Renal cortex interstitium (tissue), 11 donors: ENCODE results near the gene TKT. TPM values are rescaled to one million over a fixed set of nuclear protein-coding genes. Genes with fewer than 3 reads are reported as not detected.
A peak's percentile ranks its signal among the peaks of the same experiment; 100 is the strongest.

ENCODE experiments used
- DNase-seq, 11 donors: peaks; one replicate each; pipeline ENCODE4 v3.0.0-alpha.2; 2013; ENCODE audit warnings: low read depth in 9 of 11, low spot score in 4 of 11; ENCODE audit errors: extremely low read depth in 1 of 11
- polyA plus RNA-seq, 3 donors: library from polyadenylated mRNA; unstranded; fragments of 120-200 nt; gene quantifications; one replicate each; pipeline ENCODE4 v1.2.1, GENCODE V29; 2013; ENCODE audit not compliant: insufficient read length in 3 of 3

Gene TKT
- polyA plus RNA-seq, 3 donors, result 94.9 to 131 (median 113) TPM

DNA sequence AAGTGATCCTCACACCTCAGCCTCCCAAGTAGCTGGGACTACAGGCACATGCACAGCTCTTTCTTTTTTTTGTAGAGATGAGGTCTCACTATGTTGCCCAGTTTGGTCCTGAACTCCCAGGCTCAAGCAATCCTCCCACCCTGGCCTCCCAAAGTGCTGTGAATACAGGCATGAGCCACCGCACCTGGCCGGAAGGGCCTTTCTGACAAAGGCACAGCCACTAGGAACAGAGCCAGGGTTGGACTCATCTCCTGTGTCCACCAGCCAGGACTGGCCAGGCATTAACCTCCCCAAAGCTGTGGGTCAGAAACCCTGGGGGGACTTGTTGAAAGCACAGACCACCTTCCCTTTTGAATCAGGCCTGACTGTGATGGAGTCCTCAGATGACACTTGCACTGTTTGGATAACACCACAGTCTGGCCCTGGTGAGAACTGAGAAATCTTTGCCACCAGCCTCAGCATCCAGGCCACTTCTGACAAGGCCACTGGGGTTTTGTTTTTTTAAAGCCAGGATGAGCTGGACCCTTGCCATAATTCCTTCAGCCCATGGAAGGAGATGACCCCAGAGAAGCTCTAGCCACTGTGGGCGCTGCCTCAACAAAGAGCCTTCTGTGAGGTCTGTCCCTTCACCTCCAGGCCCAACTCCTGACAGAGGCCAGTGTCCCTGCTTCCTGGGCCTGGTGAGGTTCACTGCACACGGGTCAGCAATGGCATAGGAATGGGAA, 4.8 kb downstream of the TKT start:
- no peak for DNase-seq

DNA sequence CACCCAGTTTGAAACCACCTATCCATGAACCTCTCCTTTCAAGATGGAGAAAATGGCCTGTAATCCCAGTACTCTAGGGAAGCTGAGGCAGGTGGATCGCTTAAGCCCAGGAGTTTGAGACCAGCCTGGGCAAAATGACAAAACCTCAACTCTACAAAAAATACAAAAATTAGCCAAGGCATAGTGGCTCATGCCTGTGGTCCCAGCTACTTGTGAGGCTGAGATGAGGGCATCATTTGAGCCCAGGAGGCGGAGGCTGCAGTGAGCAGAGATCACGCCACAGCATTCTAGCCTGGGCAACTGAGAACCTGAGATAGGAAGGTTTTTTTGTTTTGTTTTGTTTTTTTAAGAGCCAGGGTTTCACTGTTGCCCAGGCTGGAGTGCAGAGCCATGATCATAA, 5.4 kb downstream of the TKT start:
- no peak for DNase-seq

GRCh38 chr3:53248161-53248560, 7.7 kb downstream of the TKT start:
- no peak for DNase-seq

DNA sequence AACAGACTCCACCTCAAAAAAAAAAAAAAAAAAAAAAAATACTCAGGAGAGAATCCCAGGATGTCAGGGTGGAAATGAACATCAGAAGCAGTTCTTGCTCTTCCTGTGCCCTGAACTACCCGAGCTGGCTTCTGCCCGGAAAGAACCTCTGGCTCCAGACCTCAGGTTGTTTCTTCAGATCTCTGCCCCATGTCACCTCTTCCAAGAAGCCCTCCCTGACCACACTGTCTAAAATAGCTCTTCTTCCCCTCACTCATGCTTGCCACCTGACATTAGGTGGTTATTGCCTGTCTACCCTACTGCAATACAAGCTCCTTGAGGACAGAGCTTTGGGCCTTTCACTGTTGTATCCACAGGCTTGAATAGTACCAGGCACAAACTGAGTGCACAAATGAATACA, 8.2 kb downstream of the TKT start:
- no peak for DNase-seq

DNA sequence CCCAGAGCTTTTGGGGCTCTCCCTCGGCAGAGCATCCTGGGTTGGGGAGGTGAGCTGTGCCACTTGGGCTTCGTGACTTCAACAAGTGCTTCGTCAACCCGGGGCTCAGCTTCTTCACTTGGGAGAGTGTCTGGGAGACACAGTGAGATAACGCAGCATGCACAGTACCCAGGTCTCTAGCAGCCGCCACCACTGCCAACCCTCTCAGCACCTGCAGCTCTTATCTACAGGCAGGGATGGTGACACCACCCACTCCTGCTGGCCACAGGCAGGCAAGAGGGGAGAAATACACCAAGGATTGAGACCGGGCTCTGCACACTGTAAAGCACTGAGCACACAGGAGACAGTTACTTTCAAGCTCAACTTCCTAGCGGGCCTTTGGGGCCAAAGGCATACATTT, 11.6 kb downstream of the TKT start:
- no peak for DNase-seq

GRCh38 chr3:53243785-53244184, 12.0 kb downstream of the TKT start:
- DNase-seq, result no peak

GRCh38 chr3:53243165-53243564, 12.7 kb downstream of the TKT start:
- no peak for DNase-seq

- DNase-seq, result no peak
Observed at GRCh38 chr3:53242642-53243041, 13.2 kb downstream of the TKT start.

GRCh38 chr3:53242155-53242554, 13.7 kb downstream of the TKT start:
- DNase-seq, result no peak

GRCh38 chr3:53240989-53241972, 14.5 kb downstream of the TKT start:
- no peak for DNase-seq

- no peak for DNase-seq
Observed at GRCh38 chr3:53239800-53240199, 16.0 kb downstream of the TKT start.

- no peak for DNase-seq
Observed at GRCh38 chr3:53238886-53239285, 16.9 kb downstream of the TKT start.

DNA sequence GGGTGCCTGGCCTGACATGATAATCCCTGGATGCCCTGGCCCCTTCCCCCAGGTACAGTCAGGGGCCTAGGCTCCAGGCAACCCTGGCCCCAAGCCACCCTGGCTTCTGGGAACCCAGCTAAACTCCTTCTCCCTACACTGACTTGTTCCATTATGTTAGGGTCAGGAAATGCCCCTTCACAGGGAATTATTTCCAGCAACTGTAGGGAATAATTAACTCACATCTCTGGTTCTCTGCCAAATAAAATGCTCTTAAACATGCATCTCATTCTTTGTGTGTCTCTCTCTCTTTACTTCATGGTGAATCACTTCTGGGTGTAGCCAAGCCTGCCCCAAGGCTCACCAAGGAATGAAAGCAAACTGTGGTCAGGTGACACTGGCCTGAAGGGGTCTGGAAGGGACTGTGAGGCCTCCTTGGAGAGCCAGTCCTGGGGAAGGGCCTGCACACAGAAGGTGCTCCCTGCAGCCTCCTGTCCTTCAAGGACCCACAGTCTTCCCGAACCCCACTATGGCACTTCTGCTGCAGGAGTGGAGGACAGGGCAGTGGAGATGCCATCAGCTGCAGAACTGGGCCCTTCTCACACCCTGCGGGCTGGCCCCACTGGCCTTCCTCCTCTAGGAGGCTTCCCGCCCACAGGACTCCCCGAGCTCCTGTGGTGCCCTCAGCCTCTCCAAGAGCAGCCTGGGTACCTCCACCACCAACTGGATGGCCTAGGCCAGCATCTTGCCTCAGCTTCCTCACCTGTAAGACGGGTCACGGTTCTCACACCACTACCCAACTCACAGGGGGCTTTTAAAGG, 17.6 kb downstream of the TKT start:
- DNase-seq, result peak in 8 of 11 donors; percentile 31 to 83 (median 66)

- peak in 1 of 11 donors; percentile 15 for DNase-seq
Observed at GRCh38 chr3:53236112-53236841, 19.5 kb downstream of the TKT start.

- DNase-seq, result no peak
Observed at GRCh38 chr3:53235545-53235944, 20.3 kb downstream of the TKT start.

- DNase-seq, result no peak
Observed at GRCh38 chr3:53234841-53235232, 21.0 kb downstream of the TKT start.

- no peak for DNase-seq
Observed at GRCh38 chr3:53234130-53234840, 21.5 kb downstream of the TKT start.

GRCh38 chr3:53232641-53233377, 23.0 kb downstream of the TKT start:
- DNase-seq, result no peak
